A673 (cell line): Measurements from ENCODE around the gene BTN2A1. TPM values are rescaled to one million over a fixed set of nuclear protein-coding genes. Genes with fewer than 3 reads are reported as not detected.

ENCODE experiments used
- BruUV-seq: library from RNA; stranded (reverse); fragments of 400-500 nt; replicated peaks from 2 replicates; lab custom pipeline; 2021; lab: Mats Ljungman, UMichigan
- CTCF ChIA-PET: fragments of 300-600 bp; sonication (Branson Sonifier 250); formaldehyde crosslinking; loops from one replicate; lab custom pipeline; 2022; ENCODE audit warnings: antibody characterized with exemption; lab: Charles Lee
- POLR2A ChIA-PET: fragments of 300-600 bp; sonication (Branson Sonifier 250); formaldehyde crosslinking; loops from one replicate; lab custom pipeline; 2022; ENCODE audit warnings: antibody characterized with exemption; ENCODE audit not compliant: low non-redundant PET; lab: Charles Lee
- DNase-seq: peaks from one replicate; pipeline ENCODE4 v3.0.0-alpha.2; 2015; ENCODE audit warnings: low spot score
- H3K27ac ChIP-seq: fragments of 200-600 bp; sonication (generic); 2 replicates; pipeline ENCODE4 v1.5.1; 2016; ENCODE audit warnings: mixed run types, low read depth, mild to moderate bottlenecking, mixed read lengths, antibody characterized with exemption, low read length; ENCODE audit not compliant: poor library complexity, severe bottlenecking
- H3K27me3 ChIP-seq: fragments of 200-600 bp; sonication (generic); replicated peaks from 2 replicates; pipeline ENCODE4 v1.6.1; 2017; ENCODE audit warnings: mixed run types, low read depth, mild to moderate bottlenecking, mixed read lengths, antibody characterized with exemption, low read length; ENCODE audit not compliant: insufficient read depth, poor library complexity
- H3K36me3 ChIP-seq: fragments of 200-600 bp; sonication (generic); 2 replicates; pipeline ENCODE4 v1.6.1; 2016; ENCODE audit warnings: mixed run types, mild to moderate bottlenecking, mixed read lengths, antibody characterized with exemption, low read length; ENCODE audit not compliant: insufficient read depth, poor library complexity, severe bottlenecking
- H3K4me1 ChIP-seq: fragments of 200-600 bp; sonication (generic); 2 replicates; pipeline ENCODE4 v1.6.1; 2017; ENCODE audit warnings: mixed run types, mild to moderate bottlenecking, mixed read lengths, antibody characterized with exemption, low read length; ENCODE audit not compliant: insufficient read depth, poor library complexity, severe bottlenecking
- H3K4me3 ChIP-seq: fragments of 200-600 bp; sonication (generic); 2 replicates; pipeline ENCODE4 v1.5.1; 2016; ENCODE audit warnings: low read depth, mixed run types, mild to moderate bottlenecking, mixed read lengths, low read length; ENCODE audit not compliant: poor library complexity, severe bottlenecking
- H3K9me3 ChIP-seq: fragments of 200-600 bp; sonication (generic); 2 replicates; pipeline ENCODE4 v1.6.1; 2016; ENCODE audit warnings: mixed run types, low read depth, mild to moderate bottlenecking, mixed read lengths, antibody characterized with exemption, low read length; ENCODE audit not compliant: poor library complexity, severe bottlenecking
- EZH2 ChIP-seq: fragments of 200-600 bp; sonication (generic); IDR thresholded peaks from 2 replicates; pipeline ENCODE4 v1.6.1; 2017; ENCODE audit warnings: borderline replicate concordance, low read depth, mild to moderate bottlenecking, mixed read lengths, antibody characterized with exemption, low read length; ENCODE audit not compliant: poor library complexity, severe bottlenecking
- intact Hi-C: fragments of 100-400 bp; cut with micrococcal nuclease; formaldehyde crosslinking; loops from one replicate; pipeline ENCODE4 v1.10.0; 2022; ENCODE audit not compliant: unreplicated experiment
- total RNA-seq: library from RNA; stranded (reverse); gene quantifications from 2 replicates; pipeline ENCODE4 v1.2.3, GENCODE V29; 2021
- TF ChIP-seq, protein P1 (sequence below): fragments of 300-800, 200-600 bp; sonication (generic); conservative IDR thresholded peaks from 2 replicates; pipeline ENCODE4 v1.5.1; 2017; ENCODE audit warnings: low read depth, mild to moderate bottlenecking, antibody characterized with exemption, low read length, moderate library complexity, mixed read lengths

The BTN2A1 gene
- total RNA-seq, 1 experiment from 2014 or later: 32.2 TPM

DNA sequence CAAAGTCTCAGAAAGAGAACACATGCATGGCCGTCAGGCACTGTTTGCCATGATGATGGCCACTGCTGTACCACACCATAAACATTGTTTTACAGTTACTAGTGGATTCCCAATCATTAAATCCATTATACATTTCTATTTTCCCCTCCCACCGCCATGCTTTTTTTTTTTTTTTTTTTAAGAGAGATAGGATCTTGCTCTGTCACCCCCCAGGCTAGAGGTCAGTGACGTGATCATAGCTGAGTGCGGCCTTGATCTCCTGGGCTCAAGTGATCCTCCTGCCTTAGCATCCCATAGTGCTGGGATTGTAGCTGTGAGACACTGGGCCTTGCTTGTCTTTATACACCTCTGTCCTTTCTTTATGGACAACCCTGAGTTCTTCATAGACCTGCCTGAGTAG lies 21.7 kb upstream of the BTN2A1 start:
- H3K27ac ChIP-seq: no peak overlapping the region
- intact Hi-C loops: no loop called here
- no peaks in the 10 kb centered on the region for H3K9me3 ChIP-seq
- no peak for DNase-seq
- no peak overlapping the region for H3K4me3 ChIP-seq
- BruUV-seq: no TSS peak
- no peaks in the 10 kb centered on the region for H3K27me3 ChIP-seq
- CTCF ChIA-PET: no interaction called here
- POLR2A ChIA-PET: no interaction called here
- H3K4me1 ChIP-seq: no peaks in the 10 kb centered on the region
- peaks cover 11% of the 10 kb centered on the region for H3K36me3 ChIP-seq
- no peak for TF ChIP-seq EZH2
- TF ChIP-seq, protein P1, sequence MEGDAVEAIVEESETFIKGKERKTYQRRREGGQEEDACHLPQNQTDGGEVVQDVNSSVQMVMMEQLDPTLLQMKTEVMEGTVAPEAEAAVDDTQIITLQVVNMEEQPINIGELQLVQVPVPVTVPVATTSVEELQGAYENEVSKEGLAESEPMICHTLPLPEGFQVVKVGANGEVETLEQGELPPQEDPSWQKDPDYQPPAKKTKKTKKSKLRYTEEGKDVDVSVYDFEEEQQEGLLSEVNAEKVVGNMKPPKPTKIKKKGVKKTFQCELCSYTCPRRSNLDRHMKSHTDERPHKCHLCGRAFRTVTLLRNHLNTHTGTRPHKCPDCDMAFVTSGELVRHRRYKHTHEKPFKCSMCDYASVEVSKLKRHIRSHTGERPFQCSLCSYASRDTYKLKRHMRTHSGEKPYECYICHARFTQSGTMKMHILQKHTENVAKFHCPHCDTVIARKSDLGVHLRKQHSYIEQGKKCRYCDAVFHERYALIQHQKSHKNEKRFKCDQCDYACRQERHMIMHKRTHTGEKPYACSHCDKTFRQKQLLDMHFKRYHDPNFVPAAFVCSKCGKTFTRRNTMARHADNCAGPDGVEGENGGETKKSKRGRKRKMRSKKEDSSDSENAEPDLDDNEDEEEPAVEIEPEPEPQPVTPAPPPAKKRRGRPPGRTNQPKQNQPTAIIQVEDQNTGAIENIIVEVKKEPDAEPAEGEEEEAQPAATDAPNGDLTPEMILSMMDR: no peak

DNA sequence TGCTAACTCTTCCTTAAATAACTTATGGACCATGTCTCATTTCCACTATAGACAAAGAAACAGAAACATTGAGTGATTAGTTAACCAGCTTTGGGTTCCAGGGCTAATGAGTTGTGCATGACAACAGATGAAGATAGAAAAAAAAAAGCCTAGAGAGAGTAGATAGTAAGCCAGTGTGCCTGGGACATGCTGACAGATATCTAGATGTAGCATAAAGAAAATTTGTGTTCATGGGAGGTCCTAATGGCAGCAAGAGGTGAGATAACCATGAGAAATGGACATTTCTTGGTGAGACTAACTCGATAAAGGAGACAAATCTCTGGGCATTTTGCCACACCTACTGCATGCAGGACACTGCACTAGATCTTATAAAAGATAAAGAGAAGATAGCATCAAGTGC lies 20.2 kb upstream of the BTN2A1 start:
- TF ChIP-seq EZH2: no peak
- TF ChIP-seq, protein P1: no peak
- Histone ChIP-seq H3K9me3 (no peaks in the 10 kb centered on the region), H3K27ac (no peak overlapping the region), H3K4me1 (no peaks in the 10 kb centered on the region), H3K27me3 (no peaks in the 10 kb centered on the region), H3K4me3 (no peak overlapping the region), H3K36me3 (no peaks in the 10 kb centered on the region)
- ChIA-PET POLR2A (no interaction called here), CTCF (no interaction called here)
- no peak for DNase-seq
- intact Hi-C loops: no loop called here
- BruUV-seq: no TSS peak

DNA sequence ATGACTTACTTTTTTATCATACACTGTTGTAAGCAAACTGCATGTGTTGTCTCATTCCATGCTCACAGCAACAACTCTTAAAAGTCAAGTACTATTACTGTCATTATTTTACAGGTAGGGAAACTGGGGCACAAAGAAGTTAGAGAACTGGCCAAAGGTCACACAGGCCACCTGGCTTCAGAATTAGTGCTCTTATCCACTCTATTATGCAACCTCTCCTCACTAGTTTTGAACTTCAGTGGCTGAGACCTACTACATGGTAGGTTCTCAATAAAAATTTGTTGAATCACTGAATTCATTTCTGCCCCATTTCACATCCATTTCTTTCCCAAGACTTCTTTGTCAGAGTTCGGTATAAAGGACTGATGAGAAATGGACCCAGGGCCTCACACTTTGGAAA lies 19.8 kb upstream of the BTN2A1 start:
- ChIA-PET CTCF (no interaction called here), POLR2A (no interaction called here)
- Histone ChIP-seq H3K9me3 (no peaks in the 10 kb centered on the region), H3K27me3 (no peaks in the 10 kb centered on the region), H3K27ac (no peak overlapping the region), H3K36me3 (no peaks in the 10 kb centered on the region), H3K4me3 (no peak overlapping the region), H3K4me1 (no peaks in the 10 kb centered on the region)
- TF ChIP-seq, protein P1: no peak
- no peak for TF ChIP-seq EZH2
- intact Hi-C loops: no loop called here
- DNase-seq: no peak
- no TSS peak for BruUV-seq
